GM12801 (cell line): Measurements from ENCODE around the gene PITPNM2.

Experiments used
- TF ChIP-seq, protein P1 (sequence below): IDR thresholded peaks from one replicate; pipeline ENCODE4 v1.5.1; 2011; ENCODE audit warnings: control low read depth; ENCODE audit not compliant: insufficient read length; ENCODE audit errors: extremely low read depth

PITPNM2 gene

DNA sequence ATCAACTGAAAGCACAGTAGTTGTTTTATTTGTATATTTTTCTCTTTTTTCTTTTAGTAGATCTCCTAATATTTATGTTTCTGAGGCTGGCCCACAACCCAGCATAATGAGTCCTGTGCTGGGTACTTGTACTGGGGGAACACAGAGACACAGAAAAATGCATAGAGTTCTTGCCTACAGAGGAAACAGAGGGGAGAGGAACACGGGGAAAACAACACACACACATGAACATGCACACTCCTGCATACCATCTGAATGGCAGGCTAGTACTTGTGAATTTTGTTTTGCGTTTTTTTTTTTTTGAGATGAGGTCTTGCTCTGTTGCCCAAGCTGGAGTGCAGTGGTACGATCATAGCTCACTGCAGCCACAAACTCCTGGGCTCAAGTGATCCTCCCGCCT, 21.3 kb downstream of the PITPNM2 start:
- TF ChIP-seq, protein P1, sequence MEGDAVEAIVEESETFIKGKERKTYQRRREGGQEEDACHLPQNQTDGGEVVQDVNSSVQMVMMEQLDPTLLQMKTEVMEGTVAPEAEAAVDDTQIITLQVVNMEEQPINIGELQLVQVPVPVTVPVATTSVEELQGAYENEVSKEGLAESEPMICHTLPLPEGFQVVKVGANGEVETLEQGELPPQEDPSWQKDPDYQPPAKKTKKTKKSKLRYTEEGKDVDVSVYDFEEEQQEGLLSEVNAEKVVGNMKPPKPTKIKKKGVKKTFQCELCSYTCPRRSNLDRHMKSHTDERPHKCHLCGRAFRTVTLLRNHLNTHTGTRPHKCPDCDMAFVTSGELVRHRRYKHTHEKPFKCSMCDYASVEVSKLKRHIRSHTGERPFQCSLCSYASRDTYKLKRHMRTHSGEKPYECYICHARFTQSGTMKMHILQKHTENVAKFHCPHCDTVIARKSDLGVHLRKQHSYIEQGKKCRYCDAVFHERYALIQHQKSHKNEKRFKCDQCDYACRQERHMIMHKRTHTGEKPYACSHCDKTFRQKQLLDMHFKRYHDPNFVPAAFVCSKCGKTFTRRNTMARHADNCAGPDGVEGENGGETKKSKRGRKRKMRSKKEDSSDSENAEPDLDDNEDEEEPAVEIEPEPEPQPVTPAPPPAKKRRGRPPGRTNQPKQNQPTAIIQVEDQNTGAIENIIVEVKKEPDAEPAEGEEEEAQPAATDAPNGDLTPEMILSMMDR: no peak

DNA sequence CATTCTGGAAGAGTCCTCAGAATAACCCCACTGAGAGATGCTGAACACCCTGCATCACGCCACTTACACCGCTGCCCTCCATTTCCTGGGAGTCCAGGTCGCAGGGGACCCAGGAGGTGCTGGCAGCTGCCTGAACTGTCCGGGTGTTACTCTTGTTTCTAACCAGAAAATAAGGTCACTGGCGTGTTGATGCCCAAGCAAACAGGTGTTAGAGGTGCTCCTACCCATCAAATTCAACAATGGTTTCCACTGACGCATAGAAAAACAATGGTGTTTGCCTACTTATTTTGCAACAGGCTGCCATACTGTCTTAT, 23.8 kb downstream of the PITPNM2 start:
- TF ChIP-seq, protein P1: no peak

DNA sequence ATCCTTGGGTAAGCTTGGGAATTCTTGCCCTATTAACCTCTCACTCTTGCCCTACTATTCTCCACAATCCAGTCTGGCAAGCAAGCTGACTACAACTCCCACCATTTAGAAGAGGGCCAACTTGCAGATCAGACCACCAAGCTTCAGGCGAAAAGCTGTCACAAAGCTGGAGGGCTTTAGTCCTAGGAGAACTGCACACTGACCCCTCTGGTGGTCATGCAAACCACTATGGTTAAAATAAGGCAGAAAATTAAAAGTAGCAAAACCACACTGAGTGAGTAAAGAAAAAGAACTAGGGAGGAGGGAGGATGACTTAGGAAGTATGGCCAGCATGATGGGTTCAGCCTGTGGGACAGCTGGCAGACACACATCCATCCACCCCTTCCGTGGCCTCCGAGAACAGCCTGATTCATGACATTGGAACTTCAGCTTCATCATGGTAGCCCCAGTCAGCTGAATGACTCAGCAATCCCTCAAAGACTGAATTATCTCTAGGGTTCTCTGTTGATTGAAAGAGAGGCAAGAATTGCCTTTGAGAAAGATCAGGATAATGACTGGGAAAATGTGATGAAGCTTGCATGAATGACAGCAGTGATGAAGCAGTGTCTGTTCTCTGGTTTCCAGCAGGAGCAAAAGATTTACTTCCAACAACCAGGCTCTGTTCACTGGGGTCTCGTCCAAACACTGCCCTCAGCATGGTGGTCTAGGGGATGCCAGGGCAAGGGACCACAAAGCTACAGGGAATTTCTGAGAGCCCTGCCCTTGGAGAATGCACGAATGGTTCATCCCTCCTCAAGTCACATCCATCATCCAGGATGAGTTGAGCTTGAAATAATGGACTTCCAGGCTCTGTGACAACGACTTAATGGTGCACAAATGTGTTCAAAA, 24.4 kb downstream of the PITPNM2 start:
- TF ChIP-seq, protein P1: no peak

DNA sequence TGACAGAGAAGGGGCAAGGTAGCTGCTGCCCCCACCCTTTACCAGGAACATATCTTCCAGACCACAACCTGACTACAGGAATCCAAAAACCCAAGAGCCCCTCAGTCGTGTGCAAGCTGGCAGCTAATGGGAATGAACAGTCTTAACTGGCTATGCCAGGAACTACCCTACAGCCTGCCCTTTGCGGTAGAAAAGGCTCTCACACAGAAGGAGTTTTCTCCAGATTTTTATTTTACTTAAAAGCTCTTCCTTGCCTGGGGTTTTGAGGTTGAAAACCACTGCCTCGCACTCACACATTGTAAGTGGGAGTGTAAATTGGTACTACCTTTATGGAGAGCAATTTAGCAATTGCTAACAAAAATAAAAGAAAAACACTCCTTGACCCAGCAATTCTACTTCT, 28.3 kb downstream of the PITPNM2 start:
- TF ChIP-seq, protein P1: no peak

DNA sequence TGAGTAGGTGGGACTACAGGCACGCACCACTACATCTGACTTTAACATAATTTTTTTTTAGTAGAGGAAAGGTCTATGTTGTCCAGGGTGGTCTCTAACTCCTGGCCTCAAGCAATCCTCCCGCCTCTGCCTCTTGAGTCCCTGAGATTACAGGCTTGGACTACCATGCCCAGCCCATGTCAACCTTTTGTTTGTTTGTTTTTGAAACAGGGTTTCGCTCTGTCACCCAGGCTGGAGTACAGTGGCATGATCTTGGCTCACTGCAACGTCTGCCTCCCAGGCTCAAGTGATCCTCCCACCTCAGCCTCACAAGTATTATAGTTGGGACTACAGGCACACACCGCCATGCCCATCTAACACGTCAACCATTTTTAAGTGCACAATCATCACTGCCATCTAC, 29.2 kb downstream of the PITPNM2 start:
- TF ChIP-seq, protein P1: no peak

DNA sequence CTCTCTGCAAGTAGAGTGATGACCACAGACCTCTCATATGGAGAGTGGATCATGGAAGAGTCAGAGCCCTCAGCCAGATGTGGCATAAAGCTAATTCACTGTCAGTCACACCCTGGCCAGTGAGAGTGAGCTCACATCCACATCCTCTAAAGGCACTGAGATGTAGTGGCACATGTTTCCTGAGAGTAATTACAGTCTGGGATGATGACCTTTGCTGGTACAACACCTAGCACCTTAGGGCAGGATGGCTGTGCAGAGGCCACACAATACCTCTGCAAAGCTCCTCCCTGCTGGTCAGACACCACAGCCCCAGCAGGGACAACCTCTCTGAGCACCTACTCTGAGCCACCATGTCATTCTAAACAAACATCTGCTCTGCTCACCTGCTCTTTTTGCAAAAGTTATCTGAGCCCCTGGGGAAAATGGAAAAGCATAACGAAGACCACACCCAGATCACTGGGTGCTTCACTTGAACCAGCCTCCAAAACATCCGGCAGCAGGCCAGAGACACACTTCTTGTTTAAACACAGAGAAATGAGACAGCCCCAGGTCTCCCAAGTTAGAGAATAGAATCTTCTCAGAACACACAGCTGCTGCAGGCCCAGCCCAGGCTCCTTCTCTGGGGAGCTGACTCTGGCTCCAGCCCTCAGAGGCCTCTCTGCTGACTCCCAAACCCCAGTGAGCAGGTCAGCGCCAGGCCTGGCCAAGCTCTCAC, 30.3 kb downstream of the PITPNM2 start:
- TF ChIP-seq, protein P1: no peak

DNA sequence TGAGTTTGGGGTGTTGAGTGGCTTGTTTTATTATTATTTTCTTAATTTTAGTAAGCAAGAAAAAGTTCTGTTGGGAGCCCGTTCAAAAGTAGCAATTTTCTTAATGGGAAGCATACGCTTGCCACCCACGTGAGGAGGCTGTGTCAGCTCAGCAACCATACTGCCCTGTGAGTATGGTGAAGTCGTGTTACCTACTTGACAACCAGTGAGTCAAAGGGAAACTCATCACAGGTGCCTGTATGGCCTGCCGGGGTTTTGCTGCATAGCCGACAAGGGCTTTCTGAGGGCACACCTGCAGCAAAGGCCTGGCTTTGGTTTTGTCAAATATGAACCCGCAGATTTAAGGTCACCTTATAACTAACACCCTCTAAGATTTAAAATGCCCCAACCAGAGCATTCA, 31.1 kb downstream of the PITPNM2 start:
- TF ChIP-seq, protein P1: no peak
